GM12892 (cell line): Measurements from ENCODE around the gene CD300LF.

ENCODE experiments used
- POLR2A ChIP-seq: IDR thresholded peaks from 2 replicates; pipeline ENCODE4 v1.6.1; 2011; ENCODE audit warnings: low read depth, low read length, control low read depth
- POLR2AphosphoS5 ChIP-seq: IDR thresholded peaks from 2 replicates; pipeline ENCODE4 v1.6.1; 2011; ENCODE audit warnings: low read depth, low read length, control low read depth

GRCh38 chr17:74703311-74703710 is 9.4 kb downstream of the CD300LF start:
- TF ChIP-seq POLR2A (no peak), POLR2AphosphoS5 (no peak)
